Panc1 (cell line): ENCODE measurements around the gene MARCKSL1.

ENCODE experiments used
- POLR2AphosphoS5 ChIP-seq: IDR thresholded peaks from 2 replicates; pipeline ENCODE4 v1.6.1; 2012; ENCODE audit warnings: mild to moderate bottlenecking, low read depth, low read length, moderate library complexity
- REST ChIP-seq, 2 experiments: IDR thresholded peaks; 2 replicates each; pipeline ENCODE4 v1.6.1; 2011 to 2012; ENCODE audit warnings: low read depth in 2 of 2, control low read depth in 1 of 2, low read length in 1 of 2, mild to moderate bottlenecking in 1 of 2, moderate library complexity in 1 of 2; ENCODE audit not compliant: insufficient read depth in 1 of 2
- TCF7L2 ChIP-seq: IDR thresholded peaks from 2 replicates; pipeline ENCODE4 v1.6.1; 2011; ENCODE audit warnings: mild to moderate bottlenecking, low read depth, low read length, inconsistent platforms
- TF ChIP-seq, protein P1 (sequence below): fragments of 450-650 bp; IDR thresholded peaks from 2 replicates; pipeline ENCODE4 v1.5.1; 2017; ENCODE audit warnings: mild to moderate bottlenecking

- TF ChIP-seq, protein P1, sequence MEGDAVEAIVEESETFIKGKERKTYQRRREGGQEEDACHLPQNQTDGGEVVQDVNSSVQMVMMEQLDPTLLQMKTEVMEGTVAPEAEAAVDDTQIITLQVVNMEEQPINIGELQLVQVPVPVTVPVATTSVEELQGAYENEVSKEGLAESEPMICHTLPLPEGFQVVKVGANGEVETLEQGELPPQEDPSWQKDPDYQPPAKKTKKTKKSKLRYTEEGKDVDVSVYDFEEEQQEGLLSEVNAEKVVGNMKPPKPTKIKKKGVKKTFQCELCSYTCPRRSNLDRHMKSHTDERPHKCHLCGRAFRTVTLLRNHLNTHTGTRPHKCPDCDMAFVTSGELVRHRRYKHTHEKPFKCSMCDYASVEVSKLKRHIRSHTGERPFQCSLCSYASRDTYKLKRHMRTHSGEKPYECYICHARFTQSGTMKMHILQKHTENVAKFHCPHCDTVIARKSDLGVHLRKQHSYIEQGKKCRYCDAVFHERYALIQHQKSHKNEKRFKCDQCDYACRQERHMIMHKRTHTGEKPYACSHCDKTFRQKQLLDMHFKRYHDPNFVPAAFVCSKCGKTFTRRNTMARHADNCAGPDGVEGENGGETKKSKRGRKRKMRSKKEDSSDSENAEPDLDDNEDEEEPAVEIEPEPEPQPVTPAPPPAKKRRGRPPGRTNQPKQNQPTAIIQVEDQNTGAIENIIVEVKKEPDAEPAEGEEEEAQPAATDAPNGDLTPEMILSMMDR: no peak
- TF ChIP-seq POLR2AphosphoS5 (no peak), REST (IDR thresholded peaks at IDR 0.05; ENCODE audit: insufficient read depth in 1 of 2, low read depth in 2 of 2, low read length in 1 of 2) (no peak), TCF7L2 (no peak)
These were observed 14.9 kb upstream of the MARCKSL1 start for GRCh38 chr1:32350785-32351398.
